Measurements from ENCODE around the gene ORMDL2.

DNA sequence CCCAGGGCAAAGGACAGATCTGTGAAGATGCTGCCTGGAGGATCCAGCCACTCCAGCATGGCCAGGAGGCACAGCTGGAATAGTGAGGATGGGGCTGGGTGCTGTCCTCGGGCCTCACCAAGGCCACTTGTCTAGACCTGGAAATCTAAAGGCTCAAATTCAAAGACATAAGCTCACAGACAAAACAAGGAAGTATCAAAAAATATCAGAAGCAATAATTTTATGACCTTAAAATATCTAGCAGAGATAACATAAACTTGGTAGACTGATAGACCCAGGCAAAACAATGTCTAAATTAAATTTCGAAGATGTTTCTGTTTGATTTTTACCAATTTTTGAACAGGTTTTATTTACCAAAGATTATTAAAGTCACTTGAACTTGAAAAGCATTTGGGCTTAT is 47.5 kb downstream of the ORMDL2 start:
- TF ChIP-seq CTCF (IDR thresholded peaks at IDR 0.05; ENCODE audit: insufficient read depth, low read depth, low read length) (no peak), EZH2 (IDR thresholded peaks at IDR 0.05; ENCODE audit: insufficient read depth, low read length) (no peak)
